Coronary artery (tissue), 2 donors: ENCODE results near the gene HOXA3.
A peak's percentile ranks its signal among the peaks of the same experiment; 100 is the strongest.

Experiments
- DNase-seq: peaks from one replicate; pipeline ENCODE4 v3.0.0-alpha.2; 2017; ENCODE audit warnings: low spot score
- H3K27ac ChIP-seq, 2 donors: fragments of 200-600 bp; sonication (generic); one replicate each; pipeline ENCODE4 v1.5.1; 2016 to 2019
- H3K4me3 ChIP-seq: fragments of 200-600 bp; sonication (generic); 2 replicates; pipeline ENCODE4 v1.5.1; 2016; ENCODE audit warnings: mild to moderate bottlenecking, moderate library complexity
- CTCF ChIP-seq: fragments of 200-600 bp; sonication (generic); IDR thresholded peaks from one replicate; pipeline ENCODE4 v1.5.1; 2019; ENCODE audit warnings: antibody characterized with exemption

HOXA3 gene

GRCh38 chr7:27101957-27102580 lies 50.3 kb downstream of the HOXA3 start:
- Histone ChIP-seq H3K4me3 (peak overlapping the region; percentile 56), H3K27ac (peak overlapping the region in 1 of 2 donors; percentile 57)
- TF ChIP-seq CTCF, result no peak
- DNase-seq, result no peak

- peak overlapping the region in 1 of 2 donors; percentile 57 for H3K27ac ChIP-seq
- no peak for DNase-seq
- H3K4me3 ChIP-seq, result peak overlapping the region; percentile 56
Observed at GRCh38 chr7:27101171-27101956, 51.0 kb downstream of the HOXA3 start.

GRCh38 chr7:27100694-27101170 lies 51.7 kb downstream of the HOXA3 start:
- Histone ChIP-seq H3K27ac (peak overlapping the region in 1 of 2 donors; percentile 57), H3K4me3 (peak overlapping the region; percentile 56)
- no peak for TF ChIP-seq CTCF
- no peak for DNase-seq

More at GRCh38 chr7:27101171-27101956, 51.0 kb downstream of the HOXA3 start:
- TF ChIP-seq CTCF, result no peak

GRCh38 chr7:27099453-27100370 lies 52.7 kb downstream of the HOXA3 start:
- TF ChIP-seq CTCF, result no peak
- Histone ChIP-seq H3K4me3 (no peak overlapping the region), H3K27ac (no peak overlapping the region)
- no peak for DNase-seq

GRCh38 chr7:27098578-27099451 lies 53.6 kb downstream of the HOXA3 start:
- peak overlapping the region; percentile 55 for H3K4me3 ChIP-seq
- TF ChIP-seq CTCF, result no peak
- H3K27ac ChIP-seq, result peak overlapping the region in 1 of 2 donors; percentile 40
- DNase-seq, result no peak
